T-helper 1 cell (primary cell): ENCODE data around the gene SWT1.
"Not testable (repeated sequence)": the region's sequence is repeated elsewhere in the genome, so short reads cannot be mapped to it uniquely, and the experiment has no call there.

Experiments used
- DNase-seq, 5 donors: peaks; one replicate each; pipeline ENCODE4 v3.0.0-alpha.2; 2012 to 2020

SWT1 gene

GRCh38 chr1:185193756-185194155, 36.8 kb downstream of the SWT1 start:
- DNase-seq = no peak

GRCh38 chr1:185198712-185199111, 41.7 kb downstream of the SWT1 start:
- DNase-seq = not testable (repeated sequence)

GRCh38 chr1:185200889-185201288, 43.9 kb downstream of the SWT1 start:
- no peak for DNase-seq

GRCh38 chr1:185207170-185207569, 50.2 kb downstream of the SWT1 start:
- DNase-seq = no peak

- DNase-seq = no peak
Measured at GRCh38 chr1:185207980-185208602, 51.1 kb downstream of the SWT1 start.

GRCh38 chr1:185208626-185209180, 51.7 kb downstream of the SWT1 start:
- no peak for DNase-seq

GRCh38 chr1:185209357-185209756, 52.4 kb downstream of the SWT1 start:
- DNase-seq = not testable (repeated sequence)

GRCh38 chr1:185213091-185213490, 56.1 kb downstream of the SWT1 start:
- no peak for DNase-seq

GRCh38 chr1:185215911-185216310, 58.9 kb downstream of the SWT1 start:
- no peak for DNase-seq

- no peak for DNase-seq
Measured at GRCh38 chr1:185224132-185224531, 67.2 kb downstream of the SWT1 start.

GRCh38 chr1:185227161-185227560, 70.2 kb downstream of the SWT1 start:
- DNase-seq = no peak

- DNase-seq = no peak
Measured at GRCh38 chr1:185228979-185229378, 72.0 kb downstream of the SWT1 start.

- DNase-seq = no peak
Measured at GRCh38 chr1:185229981-185230380, 73.0 kb downstream of the SWT1 start.

- DNase-seq = no peak
Measured at GRCh38 chr1:185232874-185233273, 75.9 kb downstream of the SWT1 start.

- DNase-seq = not testable (repeated sequence)
Measured at GRCh38 chr1:185234183-185234582, 77.2 kb downstream of the SWT1 start.

GRCh38 chr1:185237176-185237575, 80.2 kb downstream of the SWT1 start:
- DNase-seq = not testable (repeated sequence)

GRCh38 chr1:185237661-185238060, 80.7 kb downstream of the SWT1 start:
- DNase-seq = no peak

- DNase-seq = peak in 1 of 5 donors; percentile 7
Measured at GRCh38 chr1:185238447-185238846, 81.5 kb downstream of the SWT1 start.

- DNase-seq = no peak
Measured at GRCh38 chr1:185239861-185240260, 82.9 kb downstream of the SWT1 start.

- DNase-seq = no peak
Measured at GRCh38 chr1:185241127-185241526, 84.2 kb downstream of the SWT1 start.

GRCh38 chr1:185244015-185244747, 87.2 kb downstream of the SWT1 start:
- peak in 1 of 5 donors; percentile 15 for DNase-seq

GRCh38 chr1:185245466-185245865, 88.5 kb downstream of the SWT1 start:
- DNase-seq = no peak

- no peak for DNase-seq
Measured at GRCh38 chr1:185249563-185249962, 92.6 kb downstream of the SWT1 start.

- DNase-seq = no peak
Measured at GRCh38 chr1:185250063-185250462, 93.1 kb downstream of the SWT1 start.
